Breast epithelium (tissue), 4 donors: Measurements from ENCODE around the gene RNF187. TPM values are rescaled to one million over a fixed set of nuclear protein-coding genes. Genes with fewer than 3 reads are reported as not detected.

ENCODE experiments used
- DNase-seq, 2 donors: peaks; one replicate each; pipeline ENCODE4 v3.0.0-alpha.2; 2019; ENCODE audit warnings: low spot score in 2 of 2
- H3K27ac ChIP-seq, 2 donors: fragments of 200-600 bp; sonication (generic) in 1 of 2; one replicate each; pipeline ENCODE4 v1.5.1; 2016 to 2019; ENCODE audit warnings: mild to moderate bottlenecking in 1 of 2
- H3K27me3 ChIP-seq, 2 donors: fragments of 200-600 bp; sonication (generic) in 1 of 2; one replicate each; pipeline versions ENCODE4 v1.5.1 to v1.6.0; 2017 to 2019; ENCODE audit warnings: control low read depth in 1 of 2, mild to moderate bottlenecking in 1 of 2
- H3K36me3 ChIP-seq: fragments of 200-600 bp; one replicate; pipeline ENCODE4 v1.5.1; 2019
- H3K4me1 ChIP-seq, 2 donors: fragments of 200-600 bp; sonication (generic); one replicate each; pipeline ENCODE4 v1.5.1; 2016 to 2019; ENCODE audit warnings: control low read depth in 1 of 2
- H3K4me3 ChIP-seq, 3 donors: fragments of 200-600 bp; sonication (generic); 1 replicate in 2 of 3; 2 replicates in 1 of 3; pipeline ENCODE4 v1.5.1; 2016 to 2019; ENCODE audit warnings: mild to moderate bottlenecking in 3 of 3, moderate library complexity in 2 of 3
- H3K9me3 ChIP-seq, 2 donors: fragments of 200-600 bp; sonication (generic) in 1 of 2; one replicate each; pipeline ENCODE4 v1.5.1; 2016 to 2019; ENCODE audit warnings: control low read depth in 1 of 2
- POLR2A ChIP-seq: fragments of 450-650 bp; IDR thresholded peaks from one replicate; pipeline ENCODE4 v1.6.1; 2016; ENCODE audit warnings: antibody characterized with exemption, mild to moderate bottlenecking, moderate library complexity
- POLR2AphosphoS5 ChIP-seq, 3 donors: sonication (generic); formaldehyde crosslinking; IDR thresholded peaks; one replicate each; pipeline ENCODE4 v1.6.1; 2017; ENCODE audit warnings: antibody characterized with exemption in 3 of 3
- intact Hi-C: fragments of 100-400 bp; cut with DNase I; formaldehyde crosslinking; loops from one replicate; pipeline ENCODE4 v1.15.1; 2023; ENCODE audit warnings: low total_unique reads
- total RNA-seq, 3 donors: library from RNA; depleted of rRNA; stranded (reverse); fragments of >200 nt; gene quantifications; one replicate each; pipeline ENCODE4 v1.1.0, GENCODE V29; 2016
- TF ChIP-seq, protein P1 (sequence below), 3 donors: fragments of 450-650 bp; IDR thresholded peaks; one replicate each; pipeline ENCODE4 v1.5.1; 2016 to 2017; ENCODE audit warnings: antibody characterized with exemption in 3 of 3, mild to moderate bottlenecking in 3 of 3, moderate library complexity in 3 of 3

The RNF187 gene
- total RNA-seq, 3 donors from 2014 or later, result 26.9 to 33.7 (median 33.1) TPM

DNA sequence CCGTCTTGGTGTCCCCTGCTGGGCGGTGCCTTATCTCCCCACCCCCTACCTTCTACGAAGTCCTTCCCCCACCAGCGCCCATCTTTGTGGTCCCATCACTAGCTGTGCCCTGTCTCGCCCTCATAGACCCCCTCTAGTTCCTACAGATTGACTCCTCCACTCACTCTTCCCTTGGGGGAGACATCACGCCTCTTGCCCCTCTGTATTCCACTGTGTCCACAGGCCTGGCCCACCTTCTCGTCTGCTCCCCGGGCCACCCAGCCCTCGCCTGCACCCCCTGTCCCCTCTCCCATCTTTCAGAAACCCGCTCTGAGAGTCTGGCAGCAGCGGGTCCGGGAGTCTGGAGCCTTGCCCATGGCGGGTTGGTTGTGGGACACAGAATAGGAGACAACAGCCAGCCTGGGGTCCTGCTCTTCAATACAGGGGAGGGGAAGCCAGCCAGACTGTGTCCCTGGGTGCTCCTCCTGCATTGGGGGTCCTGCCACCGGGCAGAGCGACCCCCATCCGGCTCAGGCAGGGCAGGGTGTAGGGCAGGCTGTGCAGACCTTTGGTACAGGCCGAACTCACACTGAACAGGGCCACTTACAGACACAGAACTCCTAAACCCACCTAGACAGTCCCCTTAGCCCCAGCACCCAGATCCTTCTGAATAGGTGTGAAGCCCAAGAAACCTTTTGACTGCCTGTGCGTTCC, 1.1 kb downstream of the RNF187 start:
- intact Hi-C loops, result no loop called here
- Histone ChIP-seq H3K27me3 (no peaks in the 10 kb centered on the region), H3K4me3 (peak overlapping the region; percentile 78 to 100 (median 96)), H3K27ac (peak overlapping the region; percentile 54 to 100), H3K9me3 (no peaks in the 10 kb centered on the region), H3K4me1 (peaks cover 4 to 6% of the 10 kb centered on the region in 2 donors), H3K36me3 (peaks cover 5% of the 10 kb centered on the region)
- no peak for DNase-seq
- TF ChIP-seq, protein P1, sequence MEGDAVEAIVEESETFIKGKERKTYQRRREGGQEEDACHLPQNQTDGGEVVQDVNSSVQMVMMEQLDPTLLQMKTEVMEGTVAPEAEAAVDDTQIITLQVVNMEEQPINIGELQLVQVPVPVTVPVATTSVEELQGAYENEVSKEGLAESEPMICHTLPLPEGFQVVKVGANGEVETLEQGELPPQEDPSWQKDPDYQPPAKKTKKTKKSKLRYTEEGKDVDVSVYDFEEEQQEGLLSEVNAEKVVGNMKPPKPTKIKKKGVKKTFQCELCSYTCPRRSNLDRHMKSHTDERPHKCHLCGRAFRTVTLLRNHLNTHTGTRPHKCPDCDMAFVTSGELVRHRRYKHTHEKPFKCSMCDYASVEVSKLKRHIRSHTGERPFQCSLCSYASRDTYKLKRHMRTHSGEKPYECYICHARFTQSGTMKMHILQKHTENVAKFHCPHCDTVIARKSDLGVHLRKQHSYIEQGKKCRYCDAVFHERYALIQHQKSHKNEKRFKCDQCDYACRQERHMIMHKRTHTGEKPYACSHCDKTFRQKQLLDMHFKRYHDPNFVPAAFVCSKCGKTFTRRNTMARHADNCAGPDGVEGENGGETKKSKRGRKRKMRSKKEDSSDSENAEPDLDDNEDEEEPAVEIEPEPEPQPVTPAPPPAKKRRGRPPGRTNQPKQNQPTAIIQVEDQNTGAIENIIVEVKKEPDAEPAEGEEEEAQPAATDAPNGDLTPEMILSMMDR (IDR thresholded peaks at IDR 0.05), result no peak
- TF ChIP-seq POLR2A, result no peak
- TF ChIP-seq POLR2AphosphoS5 (IDR thresholded peaks at IDR 0.05), result no peak

DNA sequence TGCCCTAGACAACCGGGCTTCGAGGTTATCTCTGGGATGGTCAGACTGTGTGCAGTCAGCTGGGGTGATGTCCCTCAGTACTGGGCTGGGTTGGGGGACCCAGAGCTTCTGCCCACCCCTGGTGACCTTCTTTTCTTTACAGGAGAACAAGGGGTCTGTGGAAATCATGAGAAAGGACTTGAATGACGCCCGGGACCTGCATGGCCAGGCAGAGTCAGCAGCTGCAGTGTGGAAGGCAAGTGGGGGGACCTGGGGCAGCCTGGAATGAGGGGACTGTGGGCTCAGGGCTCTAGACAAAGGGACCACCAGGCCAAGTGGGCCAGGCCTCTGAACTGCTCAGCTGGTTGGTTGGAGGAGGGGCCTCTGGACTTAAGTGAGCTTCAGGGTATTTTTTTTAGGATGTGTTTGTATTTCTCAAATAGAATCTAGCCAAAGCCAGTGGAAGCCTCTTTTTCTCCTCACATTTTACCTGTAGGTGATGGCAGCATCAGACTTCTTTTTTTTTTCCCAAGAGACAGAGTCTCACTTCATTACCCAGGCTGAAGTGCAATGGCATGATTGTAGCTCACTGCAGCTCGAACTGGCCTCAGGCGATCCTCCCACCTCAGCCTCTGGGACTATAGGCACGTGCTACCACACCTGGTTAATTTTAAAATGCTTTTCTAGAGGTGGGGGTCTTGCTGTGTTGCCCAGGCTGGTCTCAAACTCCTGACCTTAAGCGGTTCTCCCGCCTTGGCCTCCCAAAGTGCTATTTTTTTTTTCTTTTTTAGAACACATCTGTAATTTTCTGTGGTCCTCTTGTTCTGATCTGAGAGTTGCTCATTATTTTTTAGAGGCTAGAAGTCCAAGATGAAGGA, 1.9 kb downstream of the RNF187 start:
- TF ChIP-seq, protein P1 (IDR thresholded peaks at IDR 0.05), result no peak
- TF ChIP-seq POLR2A (no peak), POLR2AphosphoS5 (IDR thresholded peaks at IDR 0.05) (no peak)
- DNase-seq, result no peak
- Histone ChIP-seq H3K27me3 (no peaks in the 10 kb centered on the region), H3K27ac (peak overlapping the region in 1 of 2 donors; percentile 54), H3K4me3 (peak overlapping the region in 2 of 3 donors; percentile 96 to 100), H3K36me3 (peaks cover 5% of the 10 kb centered on the region), H3K9me3 (no peaks in the 10 kb centered on the region), H3K4me1 (peaks cover 4 to 6% of the 10 kb centered on the region in 2 donors)
- intact Hi-C loops, result no loop called here

DNA sequence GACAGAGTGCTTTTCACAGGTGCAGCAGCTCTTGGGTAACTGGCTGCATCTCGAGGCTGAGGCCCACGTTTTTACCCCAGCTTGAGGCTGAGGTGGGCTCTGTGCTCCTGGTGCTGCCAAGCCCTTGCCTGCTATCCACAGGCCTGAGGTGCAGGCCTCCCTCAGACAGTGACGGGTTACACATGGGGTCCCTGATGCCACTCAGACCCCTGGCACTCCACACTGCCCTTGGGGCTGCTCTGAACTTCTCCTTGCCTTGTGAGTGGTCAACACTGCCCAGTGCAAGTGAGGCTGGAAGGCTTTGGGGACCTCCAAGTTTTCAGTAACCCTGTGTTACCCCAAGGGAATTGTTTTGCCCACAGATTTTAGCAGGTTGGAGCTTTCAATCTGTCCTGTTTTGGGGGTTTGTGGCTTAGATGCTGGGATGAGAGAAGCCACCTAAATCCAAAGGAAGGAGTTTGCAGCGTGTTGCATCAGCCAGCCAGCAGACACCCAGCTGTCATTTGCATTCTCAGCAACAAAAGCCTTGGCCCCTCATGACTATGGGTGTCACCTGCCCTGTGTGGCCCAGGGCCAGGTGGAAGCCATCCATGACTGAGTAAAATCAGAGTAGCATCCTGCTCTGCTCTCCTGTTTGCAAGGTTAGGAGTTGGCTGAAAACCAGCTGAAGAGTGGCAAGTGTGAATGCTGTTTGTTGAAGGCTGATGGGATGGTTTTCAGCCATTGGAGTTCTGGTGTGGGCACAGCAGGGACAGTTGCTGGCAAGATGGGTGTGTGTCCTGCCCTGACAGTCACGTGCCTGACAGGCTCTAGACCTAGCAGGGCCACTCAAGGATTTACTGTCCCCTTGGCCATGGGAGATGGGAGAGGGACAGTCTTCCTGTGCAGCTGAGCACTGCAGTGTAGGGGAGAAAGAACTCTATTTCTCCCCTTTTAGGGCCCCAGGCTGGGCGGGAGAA, 3.2 kb downstream of the RNF187 start:
- no peaks in the 10 kb centered on the region for H3K9me3 ChIP-seq
- H3K36me3 ChIP-seq, result peaks cover 5% of the 10 kb centered on the region
- no peak for DNase-seq
- H3K27ac ChIP-seq, result no peak overlapping the region
- H3K27me3 ChIP-seq, result no peaks in the 10 kb centered on the region
- TF ChIP-seq POLR2AphosphoS5 (IDR thresholded peaks at IDR 0.05) (no peak), POLR2A (no peak)
- TF ChIP-seq, protein P1 (IDR thresholded peaks at IDR 0.05), result no peak
- intact Hi-C loops, result no loop called here
- no peak overlapping the region for H3K4me3 ChIP-seq
- H3K4me1 ChIP-seq, result peaks cover 4 to 6% of the 10 kb centered on the region in 2 donors

DNA sequence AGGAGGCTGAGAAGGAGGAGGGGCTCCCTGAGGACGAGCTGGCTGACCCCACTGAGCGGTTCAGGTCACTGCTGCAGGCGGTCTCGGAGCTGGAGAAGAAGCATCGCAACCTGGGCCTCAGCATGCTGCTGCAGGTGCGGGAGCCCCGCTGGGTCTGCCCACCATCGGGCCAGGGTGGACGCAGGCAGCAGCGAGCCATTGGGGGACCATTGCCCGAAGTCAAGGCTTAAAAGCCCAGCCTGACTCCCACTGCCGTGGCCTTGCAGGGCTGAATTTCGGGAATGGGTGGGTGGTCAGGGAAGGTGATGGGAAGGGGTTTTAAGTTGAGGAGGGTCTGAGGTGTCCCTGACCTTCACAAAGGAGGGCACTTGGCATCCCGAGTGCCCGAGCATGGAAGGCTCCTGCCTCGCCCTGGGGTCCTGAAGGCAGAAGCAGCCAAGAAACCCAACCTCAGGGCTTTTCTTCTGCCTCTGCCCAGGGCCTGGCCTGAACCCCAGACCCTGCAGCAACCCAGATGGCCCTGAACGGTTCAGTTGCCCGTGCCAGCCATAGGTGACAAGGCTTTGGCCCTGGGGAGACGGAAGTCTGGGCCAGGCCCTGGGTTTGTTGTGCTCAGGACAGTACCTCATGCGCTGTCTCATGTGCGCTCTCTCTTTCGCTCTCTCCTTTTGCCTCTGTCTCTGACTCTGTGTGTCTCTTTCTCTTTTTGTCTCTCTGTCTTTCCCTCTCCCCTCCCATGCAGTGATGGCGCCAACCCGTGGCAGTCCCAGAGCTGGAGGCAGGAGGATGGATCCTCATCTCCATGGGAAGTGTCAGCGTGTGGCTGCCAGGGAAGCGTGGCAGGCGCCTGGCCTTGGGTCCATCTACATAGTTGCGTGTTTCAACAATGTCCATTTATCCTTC, 6.2 kb downstream of the RNF187 start:
- no peaks in the 10 kb centered on the region for H3K9me3 ChIP-seq
- TF ChIP-seq, protein P1 (IDR thresholded peaks at IDR 0.05), result no peak
- no peak for TF ChIP-seq POLR2A
- no peak for TF ChIP-seq POLR2AphosphoS5 (IDR thresholded peaks at IDR 0.05)
- no peak overlapping the region for H3K4me3 ChIP-seq
- no peak for DNase-seq
- intact Hi-C loops, result loop anchor here (1.0 kb wide), 1 partner anchor 14 kb away; no protein-coding TSS in a partner anchor
- peaks cover 5% of the 10 kb centered on the region for H3K36me3 ChIP-seq
- no peaks in the 10 kb centered on the region for H3K27me3 ChIP-seq
- H3K4me1 ChIP-seq, result peaks cover 1 to 4% of the 10 kb centered on the region in 2 donors
- no peak overlapping the region for H3K27ac ChIP-seq
